ENCODE results near the gene COL27A1.

The COL27A1 gene

GRCh38 chr9:114237781-114238180 lies 82.4 kb downstream of the COL27A1 start:
- no peak for TF ChIP-seq FOXP2 (optimal IDR thresholded peaks at IDR 0.05; ENCODE audit: borderline replicate concordance, extremely low read depth, extremely low read length, insufficient read depth)
- TF ChIP-seq TAF1 (IDR thresholded peaks at IDR 0.05; ENCODE audit: borderline replicate concordance, insufficient read depth, low read length) = no peak
- no peak for TF ChIP-seq POLR2AphosphoS5 (IDR thresholded peaks at IDR 0.05; ENCODE audit: low read depth, low read length)
- TF ChIP-seq, protein P1, sequence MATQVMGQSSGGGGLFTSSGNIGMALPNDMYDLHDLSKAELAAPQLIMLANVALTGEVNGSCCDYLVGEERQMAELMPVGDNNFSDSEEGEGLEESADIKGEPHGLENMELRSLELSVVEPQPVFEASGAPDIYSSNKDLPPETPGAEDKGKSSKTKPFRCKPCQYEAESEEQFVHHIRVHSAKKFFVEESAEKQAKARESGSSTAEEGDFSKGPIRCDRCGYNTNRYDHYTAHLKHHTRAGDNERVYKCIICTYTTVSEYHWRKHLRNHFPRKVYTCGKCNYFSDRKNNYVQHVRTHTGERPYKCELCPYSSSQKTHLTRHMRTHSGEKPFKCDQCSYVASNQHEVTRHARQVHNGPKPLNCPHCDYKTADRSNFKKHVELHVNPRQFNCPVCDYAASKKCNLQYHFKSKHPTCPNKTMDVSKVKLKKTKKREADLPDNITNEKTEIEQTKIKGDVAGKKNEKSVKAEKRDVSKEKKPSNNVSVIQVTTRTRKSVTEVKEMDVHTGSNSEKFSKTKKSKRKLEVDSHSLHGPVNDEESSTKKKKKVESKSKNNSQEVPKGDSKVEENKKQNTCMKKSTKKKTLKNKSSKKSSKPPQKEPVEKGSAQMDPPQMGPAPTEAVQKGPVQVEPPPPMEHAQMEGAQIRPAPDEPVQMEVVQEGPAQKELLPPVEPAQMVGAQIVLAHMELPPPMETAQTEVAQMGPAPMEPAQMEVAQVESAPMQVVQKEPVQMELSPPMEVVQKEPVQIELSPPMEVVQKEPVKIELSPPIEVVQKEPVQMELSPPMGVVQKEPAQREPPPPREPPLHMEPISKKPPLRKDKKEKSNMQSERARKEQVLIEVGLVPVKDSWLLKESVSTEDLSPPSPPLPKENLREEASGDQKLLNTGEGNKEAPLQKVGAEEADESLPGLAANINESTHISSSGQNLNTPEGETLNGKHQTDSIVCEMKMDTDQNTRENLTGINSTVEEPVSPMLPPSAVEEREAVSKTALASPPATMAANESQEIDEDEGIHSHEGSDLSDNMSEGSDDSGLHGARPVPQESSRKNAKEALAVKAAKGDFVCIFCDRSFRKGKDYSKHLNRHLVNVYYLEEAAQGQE (IDR thresholded peaks at IDR 0.05; ENCODE audit: insufficient read depth in 1 of 2, low read depth in 2 of 2, low read length in 2 of 2) = no peak
- no peak for TF ChIP-seq SIN3A (IDR thresholded peaks at IDR 0.05; ENCODE audit: borderline replicate concordance, insufficient read depth, low read length)

- TF ChIP-seq FOXP2 (optimal IDR thresholded peaks at IDR 0.05; ENCODE audit: borderline replicate concordance, extremely low read depth, extremely low read length, insufficient read depth) (no peak), SIN3A (IDR thresholded peaks at IDR 0.05; ENCODE audit: borderline replicate concordance, insufficient read depth, low read length) (no peak), POLR2AphosphoS5 (IDR thresholded peaks at IDR 0.05; ENCODE audit: low read depth, low read length) (no peak)
- TF ChIP-seq, protein P1 (IDR thresholded peaks at IDR 0.05; ENCODE audit: insufficient read depth in 1 of 2, low read depth in 2 of 2, low read length in 2 of 2) = no peak
These were observed 83.1 kb downstream of the COL27A1 start for GRCh38 chr9:114238472-114238871.

DNA sequence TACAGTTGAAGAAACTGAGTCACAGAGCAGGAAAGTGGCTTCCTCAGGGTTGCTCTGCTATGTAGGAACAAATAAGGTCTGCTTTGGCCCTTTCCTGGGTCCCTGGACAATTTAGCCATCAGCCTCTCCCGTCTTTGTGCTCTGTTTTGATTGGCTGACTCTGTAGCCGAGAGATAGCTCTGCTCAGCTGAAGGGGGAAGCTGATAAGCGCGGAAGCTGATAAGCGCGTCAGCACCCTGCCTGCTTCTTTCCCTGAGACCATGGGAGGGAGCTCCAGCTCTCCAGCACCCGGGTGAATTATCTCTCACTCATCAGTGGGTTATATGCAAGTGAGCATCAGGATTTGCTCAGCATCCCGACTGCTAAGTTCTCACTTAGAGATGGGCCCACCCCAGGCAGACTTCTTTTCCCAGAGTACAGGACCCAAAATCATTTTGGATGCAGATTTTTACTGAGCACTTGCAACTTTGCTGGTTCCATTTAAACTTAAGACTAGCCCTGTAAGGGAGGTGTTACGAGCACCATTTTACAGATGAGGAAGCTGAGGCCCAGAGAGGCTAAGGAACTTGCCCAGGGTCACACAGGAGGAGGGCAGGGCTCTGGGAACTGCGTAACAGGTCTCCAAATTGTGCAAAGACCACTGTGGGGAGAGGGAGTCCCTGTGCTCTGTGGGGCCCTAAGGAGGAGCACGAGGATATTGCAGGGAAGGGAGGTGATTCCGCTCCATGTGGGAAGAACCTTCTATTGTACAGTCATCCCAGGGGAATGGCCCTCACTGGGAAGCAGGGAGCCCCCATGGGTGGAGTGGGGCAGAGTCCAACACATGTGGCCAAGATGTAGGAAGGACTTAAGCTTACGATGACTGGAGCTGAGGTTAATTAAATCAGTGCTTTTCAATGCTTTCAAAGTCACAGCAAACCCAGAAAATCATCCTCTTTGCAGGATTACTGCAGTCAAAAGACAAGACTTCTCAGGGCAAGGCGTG lies 83.8 kb downstream of the COL27A1 start:
- TF ChIP-seq, protein P1 (IDR thresholded peaks at IDR 0.05; ENCODE audit: insufficient read depth in 1 of 2, low read depth in 2 of 2, low read length in 2 of 2) = no peak
- TF ChIP-seq FOXP2 (optimal IDR thresholded peaks at IDR 0.05; ENCODE audit: borderline replicate concordance, extremely low read depth, extremely low read length, insufficient read depth) (no peak), TAF1 (IDR thresholded peaks at IDR 0.05; ENCODE audit: borderline replicate concordance, insufficient read depth, low read length) (no peak), SIN3A (IDR thresholded peaks at IDR 0.05; ENCODE audit: borderline replicate concordance, insufficient read depth, low read length) (no peak), POLR2AphosphoS5 (IDR thresholded peaks at IDR 0.05; ENCODE audit: low read depth, low read length) (no peak)

- TF ChIP-seq SIN3A (IDR thresholded peaks at IDR 0.05; ENCODE audit: borderline replicate concordance, insufficient read depth, low read length) (no peak), FOXP2 (optimal IDR thresholded peaks at IDR 0.05; ENCODE audit: borderline replicate concordance, extremely low read depth, extremely low read length, insufficient read depth) (no peak), POLR2AphosphoS5 (IDR thresholded peaks at IDR 0.05; ENCODE audit: low read depth, low read length) (no peak), TAF1 (IDR thresholded peaks at IDR 0.05; ENCODE audit: borderline replicate concordance, insufficient read depth, low read length) (no peak)
These were observed 84.9 kb downstream of the COL27A1 start for GRCh38 chr9:114240216-114240615.

- TF ChIP-seq SIN3A (IDR thresholded peaks at IDR 0.05; ENCODE audit: borderline replicate concordance, insufficient read depth, low read length) = no peak
- TF ChIP-seq TAF1 (IDR thresholded peaks at IDR 0.05; ENCODE audit: borderline replicate concordance, insufficient read depth, low read length) = no peak
- no peak for TF ChIP-seq POLR2AphosphoS5 (IDR thresholded peaks at IDR 0.05; ENCODE audit: low read depth, low read length)
- TF ChIP-seq, protein P1 (IDR thresholded peaks at IDR 0.05; ENCODE audit: insufficient read depth in 1 of 2, low read depth in 2 of 2, low read length in 2 of 2) = no peak
- TF ChIP-seq FOXP2 (optimal IDR thresholded peaks at IDR 0.05; ENCODE audit: borderline replicate concordance, extremely low read depth, extremely low read length, insufficient read depth) = no peak
These were observed 85.6 kb downstream of the COL27A1 start for GRCh38 chr9:114240647-114241558.
